AG04449 (cell line): ENCODE measurements around the gene IRF4.

Source experiments
- CTCF ChIA-PET: fragments of 350-600 bp; formaldehyde crosslinking; extraction: SDS; loops from one replicate; lab custom pipeline; 2021; ENCODE audit warnings: antibody characterized with exemption; lab: Yijun Ruan, JAX
- POLR2A ChIA-PET: fragments of 400-600, 350-600 bp; formaldehyde crosslinking; extraction: SDS; loops from one replicate; lab custom pipeline; 2020; ENCODE audit warnings: antibody characterized with exemption, inconsistent platforms; lab: Yijun Ruan, JAX
- DNase-seq: peaks from one replicate; pipeline ENCODE4 v3.0.0-alpha.2; 2010; ENCODE audit warnings: low read depth, low spot score
- H3K4me3 ChIP-seq: 2 replicates; pipeline ENCODE4 v1.5.1; 2011; ENCODE audit warnings: low read depth, mild to moderate bottlenecking, control low read depth, low read length
- CTCF ChIP-seq: IDR thresholded peaks from one replicate; pipeline ENCODE4 v1.5.1; 2011; ENCODE audit warnings: mild to moderate bottlenecking, moderate library complexity, low read length, control low read depth, inconsistent platforms; ENCODE audit not compliant: insufficient read depth; ENCODE audit errors: missing control alignments

The IRF4 gene

GRCh38 chr6:449486-450419 is 58.2 kb downstream of the IRF4 start:
- POLR2A ChIA-PET = no interaction called here
- CTCF ChIA-PET = no interaction called here

GRCh38 chr6:451336-451735 is 59.8 kb downstream of the IRF4 start:
- no peak for TF ChIP-seq CTCF
- ChIA-PET CTCF (no interaction called here), POLR2A (no interaction called here)
- DNase-seq = no peak
- H3K4me3 ChIP-seq = no peak overlapping the region

More at GRCh38 chr6:449486-450419, 58.2 kb downstream of the IRF4 start:
- no peak for TF ChIP-seq CTCF
- no peak overlapping the region for H3K4me3 ChIP-seq
- no peak for DNase-seq

- no peak for DNase-seq
- CTCF ChIA-PET = no interaction called here
- no peak for TF ChIP-seq CTCF
- POLR2A ChIA-PET = no interaction called here
- H3K4me3 ChIP-seq = no peak overlapping the region
Observed at GRCh38 chr6:451847-452246, 60.3 kb downstream of the IRF4 start.

- TF ChIP-seq CTCF = no peak
- POLR2A ChIA-PET = no interaction called here
- CTCF ChIA-PET = no interaction called here
- no peak overlapping the region for H3K4me3 ChIP-seq
- peak; percentile 2 for DNase-seq
Observed at GRCh38 chr6:452301-453067, 60.9 kb downstream of the IRF4 start.

GRCh38 chr6:453152-453551 is 61.6 kb downstream of the IRF4 start:
- ChIA-PET POLR2A (no interaction called here), CTCF (no interaction called here)
- no peak overlapping the region for H3K4me3 ChIP-seq
- no peak for TF ChIP-seq CTCF
- no peak for DNase-seq

- no peak overlapping the region for H3K4me3 ChIP-seq
- CTCF ChIA-PET = no interaction called here
Observed at GRCh38 chr6:454148-454991, 62.8 kb downstream of the IRF4 start.

More at GRCh38 chr6:454148-454991, 62.8 kb downstream of the IRF4 start:
- no peak for DNase-seq
- TF ChIP-seq CTCF = no peak
- POLR2A ChIA-PET = no interaction called here
